Panc1 (cell line): ENCODE results near the gene AGBL1. TPM values are rescaled to one million over a fixed set of nuclear protein-coding genes. Genes with fewer than 3 reads are reported as not detected.

ENCODE experiments used
- ATAC-seq: fragments of 200-7000 bp; cut with Tn5 transposase; 2 replicates; pipeline ENCODE4 v1.9.1; 2020; ENCODE audit warnings: mild to moderate bottlenecking, moderate library complexity
- BruUV-seq: library from RNA; stranded (reverse); fragments of 400-500 nt; replicated peaks from 2 replicates; lab custom pipeline; 2021; lab: Mats Ljungman, UMichigan
- CTCF ChIA-PET: fragments of 300-600 bp; sonication (Branson Sonifier 250); formaldehyde crosslinking; loops from one replicate; lab custom pipeline; 2022; ENCODE audit warnings: antibody characterized with exemption; lab: Charles Lee
- POLR2A ChIA-PET: fragments of 300-600 bp; sonication (Branson Sonifier 250); formaldehyde crosslinking; loops from one replicate; lab custom pipeline; 2022; ENCODE audit warnings: antibody characterized with exemption; lab: Charles Lee
- DNase-seq: peaks from one replicate; pipeline ENCODE4 v3.0.0-alpha.2; 2010; ENCODE audit warnings: low read depth, low spot score
- H3K27ac ChIP-seq: 2 replicates; pipeline ENCODE4 v1.5.1; 2011; ENCODE audit warnings: mild to moderate bottlenecking, low read length, inconsistent platforms
- H3K27me3 ChIP-seq: fragments of 200-500 bp; sonication (Bioruptor generic); 2 replicates; pipeline ENCODE4 v1.6.0; 2014; ENCODE audit warnings: low read length, inconsistent platforms; ENCODE audit not compliant: control insufficient read depth, insufficient read depth
- H3K36me3 ChIP-seq: fragments of 200-500 bp; sonication (Bioruptor generic); 2 replicates; pipeline ENCODE4 v1.5.1; 2014; ENCODE audit warnings: inconsistent platforms, mild to moderate bottlenecking, low read length, moderate library complexity; ENCODE audit not compliant: control insufficient read depth, insufficient read depth
- H3K4me1 ChIP-seq: 2 replicates; pipeline ENCODE4 v1.5.1; 2011; ENCODE audit warnings: inconsistent platforms, mild to moderate bottlenecking, low read length, moderate library complexity; ENCODE audit not compliant: control insufficient read depth, insufficient read depth
- H3K4me3 ChIP-seq, 2 experiments: 2 replicates each; pipeline ENCODE4 v1.5.1; 2011 to 2012; ENCODE audit warnings: low read depth in 2 of 2, low read length in 2 of 2, mild to moderate bottlenecking in 2 of 2, inconsistent platforms in 1 of 2, moderate library complexity in 1 of 2
- H3K9me3 ChIP-seq: fragments of 200-500 bp; sonication (Bioruptor generic); 2 replicates; pipeline ENCODE4 v1.5.1; 2014; ENCODE audit warnings: low read depth, mild to moderate bottlenecking, inconsistent platforms, low read length, moderate library complexity; ENCODE audit not compliant: control insufficient read depth, insufficient read depth
- POLR2AphosphoS5 ChIP-seq: IDR thresholded peaks from 2 replicates; pipeline ENCODE4 v1.6.1; 2012; ENCODE audit warnings: mild to moderate bottlenecking, low read depth, low read length, moderate library complexity
- SIN3A ChIP-seq: IDR thresholded peaks from 2 replicates; pipeline ENCODE4 v1.6.1; 2012; ENCODE audit warnings: low read depth, mild to moderate bottlenecking, low read length, moderate library complexity, borderline replicate concordance; ENCODE audit not compliant: insufficient read depth
- TCF7L2 ChIP-seq: IDR thresholded peaks from 2 replicates; pipeline ENCODE4 v1.6.1; 2011; ENCODE audit warnings: mild to moderate bottlenecking, low read depth, low read length, inconsistent platforms
- in situ Hi-C: cut with HindIII; loops from 2 replicates; pipeline ENCODE4 v1.10.0; 2016; ENCODE audit warnings: low sequenced_read_pairs, low pct_unique_long_range_greater_than_20kb
- intact Hi-C: fragments of 100-400 bp; cut with micrococcal nuclease; formaldehyde crosslinking; loops from one replicate; pipeline ENCODE4 v1.10.0; 2022; ENCODE audit not compliant: unreplicated experiment
- total RNA-seq: library from RNA; stranded (reverse); gene quantifications from one replicate; pipeline ENCODE4 v1.2.1, GENCODE V29; 2021; ENCODE audit not compliant: unreplicated experiment
- TF ChIP-seq, protein P1 (sequence below): fragments of 450-650 bp; IDR thresholded peaks from 2 replicates; pipeline ENCODE4 v1.5.1; 2017; ENCODE audit warnings: mild to moderate bottlenecking
- TF ChIP-seq, protein P2 (sequence below), 2 experiments: IDR thresholded peaks; 2 replicates each; pipeline ENCODE4 v1.6.1; 2011 to 2012; ENCODE audit warnings: low read depth in 2 of 2, control low read depth in 1 of 2, low read length in 1 of 2, mild to moderate bottlenecking in 1 of 2, moderate library complexity in 1 of 2; ENCODE audit not compliant: insufficient read depth in 1 of 2

Gene AGBL1
- total RNA-seq, 1 experiment from 2014 or later: not detected

DNA sequence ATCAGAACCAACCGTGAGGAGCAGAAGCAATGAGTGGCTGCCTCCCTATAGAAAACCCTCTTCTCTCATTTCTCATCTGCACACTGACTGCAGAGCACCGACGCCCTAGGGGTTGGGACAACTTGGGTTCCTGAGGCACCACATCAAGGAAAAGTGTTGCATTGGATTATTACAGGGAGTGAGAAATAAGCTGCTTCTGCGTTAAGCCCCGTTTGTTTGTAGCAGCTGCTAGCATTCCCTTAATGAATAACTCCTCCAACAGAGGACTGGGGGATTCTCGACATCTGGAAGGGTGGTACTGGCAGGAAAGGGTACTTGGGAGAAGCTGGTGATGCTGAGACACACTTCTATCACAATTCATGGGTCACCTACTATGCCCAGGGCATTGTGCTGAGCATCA lies 25.3 kb upstream of the AGBL1 start:
- BruUV-seq: no TSS peak
- Histone ChIP-seq H3K4me1 (no peaks in the 10 kb centered on the region), H3K9me3 (no peaks in the 10 kb centered on the region), H3K4me3 (no peak overlapping the region), H3K27me3 (no peaks in the 10 kb centered on the region), H3K36me3 (no peaks in the 10 kb centered on the region), H3K27ac (no peak overlapping the region)
- ChIA-PET POLR2A (no interaction called here), CTCF (no interaction called here)
- TF ChIP-seq POLR2AphosphoS5: no peak
- TF ChIP-seq, protein P1, sequence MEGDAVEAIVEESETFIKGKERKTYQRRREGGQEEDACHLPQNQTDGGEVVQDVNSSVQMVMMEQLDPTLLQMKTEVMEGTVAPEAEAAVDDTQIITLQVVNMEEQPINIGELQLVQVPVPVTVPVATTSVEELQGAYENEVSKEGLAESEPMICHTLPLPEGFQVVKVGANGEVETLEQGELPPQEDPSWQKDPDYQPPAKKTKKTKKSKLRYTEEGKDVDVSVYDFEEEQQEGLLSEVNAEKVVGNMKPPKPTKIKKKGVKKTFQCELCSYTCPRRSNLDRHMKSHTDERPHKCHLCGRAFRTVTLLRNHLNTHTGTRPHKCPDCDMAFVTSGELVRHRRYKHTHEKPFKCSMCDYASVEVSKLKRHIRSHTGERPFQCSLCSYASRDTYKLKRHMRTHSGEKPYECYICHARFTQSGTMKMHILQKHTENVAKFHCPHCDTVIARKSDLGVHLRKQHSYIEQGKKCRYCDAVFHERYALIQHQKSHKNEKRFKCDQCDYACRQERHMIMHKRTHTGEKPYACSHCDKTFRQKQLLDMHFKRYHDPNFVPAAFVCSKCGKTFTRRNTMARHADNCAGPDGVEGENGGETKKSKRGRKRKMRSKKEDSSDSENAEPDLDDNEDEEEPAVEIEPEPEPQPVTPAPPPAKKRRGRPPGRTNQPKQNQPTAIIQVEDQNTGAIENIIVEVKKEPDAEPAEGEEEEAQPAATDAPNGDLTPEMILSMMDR: no peak
- intact Hi-C loops (no loop called here), in situ Hi-C loops (no loop called here)
- ATAC-seq (no peak), DNase-seq (no peak)

GRCh38 chr15:86055688-86056087 lies 24.0 kb upstream of the AGBL1 start:
- CTCF ChIA-PET: no interaction called here
- DNase-seq (no peak), ATAC-seq (no peak)
- POLR2A ChIA-PET: no interaction called here
- H3K4me3 ChIP-seq: no peak overlapping the region
- TF ChIP-seq, protein P1: no peak
- TF ChIP-seq, protein P2, sequence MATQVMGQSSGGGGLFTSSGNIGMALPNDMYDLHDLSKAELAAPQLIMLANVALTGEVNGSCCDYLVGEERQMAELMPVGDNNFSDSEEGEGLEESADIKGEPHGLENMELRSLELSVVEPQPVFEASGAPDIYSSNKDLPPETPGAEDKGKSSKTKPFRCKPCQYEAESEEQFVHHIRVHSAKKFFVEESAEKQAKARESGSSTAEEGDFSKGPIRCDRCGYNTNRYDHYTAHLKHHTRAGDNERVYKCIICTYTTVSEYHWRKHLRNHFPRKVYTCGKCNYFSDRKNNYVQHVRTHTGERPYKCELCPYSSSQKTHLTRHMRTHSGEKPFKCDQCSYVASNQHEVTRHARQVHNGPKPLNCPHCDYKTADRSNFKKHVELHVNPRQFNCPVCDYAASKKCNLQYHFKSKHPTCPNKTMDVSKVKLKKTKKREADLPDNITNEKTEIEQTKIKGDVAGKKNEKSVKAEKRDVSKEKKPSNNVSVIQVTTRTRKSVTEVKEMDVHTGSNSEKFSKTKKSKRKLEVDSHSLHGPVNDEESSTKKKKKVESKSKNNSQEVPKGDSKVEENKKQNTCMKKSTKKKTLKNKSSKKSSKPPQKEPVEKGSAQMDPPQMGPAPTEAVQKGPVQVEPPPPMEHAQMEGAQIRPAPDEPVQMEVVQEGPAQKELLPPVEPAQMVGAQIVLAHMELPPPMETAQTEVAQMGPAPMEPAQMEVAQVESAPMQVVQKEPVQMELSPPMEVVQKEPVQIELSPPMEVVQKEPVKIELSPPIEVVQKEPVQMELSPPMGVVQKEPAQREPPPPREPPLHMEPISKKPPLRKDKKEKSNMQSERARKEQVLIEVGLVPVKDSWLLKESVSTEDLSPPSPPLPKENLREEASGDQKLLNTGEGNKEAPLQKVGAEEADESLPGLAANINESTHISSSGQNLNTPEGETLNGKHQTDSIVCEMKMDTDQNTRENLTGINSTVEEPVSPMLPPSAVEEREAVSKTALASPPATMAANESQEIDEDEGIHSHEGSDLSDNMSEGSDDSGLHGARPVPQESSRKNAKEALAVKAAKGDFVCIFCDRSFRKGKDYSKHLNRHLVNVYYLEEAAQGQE (IDR thresholded peaks at IDR 0.05; ENCODE audit: insufficient read depth in 1 of 2, low read depth in 2 of 2, low read length in 1 of 2): no peak
- no peak for TF ChIP-seq SIN3A
- no peak for TF ChIP-seq TCF7L2
- TF ChIP-seq POLR2AphosphoS5: no peak
- no peaks in the 10 kb centered on the region for H3K36me3 ChIP-seq
- intact Hi-C loops (no loop called here), in situ Hi-C loops (no loop called here)
- H3K9me3 ChIP-seq: no peaks in the 10 kb centered on the region
- peaks cover 1% of the 10 kb centered on the region; the same call in 1 of the 2 replicates for H3K27me3 ChIP-seq
- BruUV-seq: no TSS peak
- H3K4me1 ChIP-seq: no peaks in the 10 kb centered on the region
- no peak overlapping the region for H3K27ac ChIP-seq
